Measurements from ENCODE around the gene CDH16.

CDH16 gene

GRCh38 chr16:66943426-66944053 lies 24.9 kb upstream of the CDH16 start:
- no peak overlapping the region for H3K4me3 ChIP-seq (ENCODE audit: low read depth, low read length, poor library complexity, severe bottlenecking)
- no peaks in the 10 kb centered on the region for H3K79me2 ChIP-seq (ENCODE audit: insufficient read depth, low read length)
- H3K9ac ChIP-seq (ENCODE audit: low read length): no peak overlapping the region
- no peak overlapping the region for H3K27ac ChIP-seq (ENCODE audit: low read depth, low read length, poor library complexity, severe bottlenecking)
- peaks cover 5% of the 10 kb centered on the region; the same call in 1 of the 2 replicates for H3K27me3 ChIP-seq (ENCODE audit: insufficient read depth, low read length)
- TF ChIP-seq, protein P1, sequence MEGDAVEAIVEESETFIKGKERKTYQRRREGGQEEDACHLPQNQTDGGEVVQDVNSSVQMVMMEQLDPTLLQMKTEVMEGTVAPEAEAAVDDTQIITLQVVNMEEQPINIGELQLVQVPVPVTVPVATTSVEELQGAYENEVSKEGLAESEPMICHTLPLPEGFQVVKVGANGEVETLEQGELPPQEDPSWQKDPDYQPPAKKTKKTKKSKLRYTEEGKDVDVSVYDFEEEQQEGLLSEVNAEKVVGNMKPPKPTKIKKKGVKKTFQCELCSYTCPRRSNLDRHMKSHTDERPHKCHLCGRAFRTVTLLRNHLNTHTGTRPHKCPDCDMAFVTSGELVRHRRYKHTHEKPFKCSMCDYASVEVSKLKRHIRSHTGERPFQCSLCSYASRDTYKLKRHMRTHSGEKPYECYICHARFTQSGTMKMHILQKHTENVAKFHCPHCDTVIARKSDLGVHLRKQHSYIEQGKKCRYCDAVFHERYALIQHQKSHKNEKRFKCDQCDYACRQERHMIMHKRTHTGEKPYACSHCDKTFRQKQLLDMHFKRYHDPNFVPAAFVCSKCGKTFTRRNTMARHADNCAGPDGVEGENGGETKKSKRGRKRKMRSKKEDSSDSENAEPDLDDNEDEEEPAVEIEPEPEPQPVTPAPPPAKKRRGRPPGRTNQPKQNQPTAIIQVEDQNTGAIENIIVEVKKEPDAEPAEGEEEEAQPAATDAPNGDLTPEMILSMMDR (IDR thresholded peaks at IDR 0.05; ENCODE audit: low read length): no peak
- TF ChIP-seq EZH2 (IDR thresholded peaks at IDR 0.05; ENCODE audit: borderline replicate concordance, low read length): no peak
- H3K36me3 ChIP-seq (ENCODE audit: insufficient read depth, low read length): peaks cover 18% of the 10 kb centered on the region; the same call in 1 of the 2 replicates
- no peak overlapping the region for H3K4me2 ChIP-seq (ENCODE audit: low read length)
- H3F3A ChIP-seq (ENCODE audit: insufficient read depth, low read length): no peaks in the 10 kb centered on the region
- no peaks in the 10 kb centered on the region for H3K9me3 ChIP-seq (ENCODE audit: low read length)
- H2AFZ ChIP-seq (ENCODE audit: low read length): no peak overlapping the region
- H3K9me2 ChIP-seq (ENCODE audit: low read depth, low read length): no peaks in the 10 kb centered on the region
- H3K4me1 ChIP-seq (ENCODE audit: insufficient read depth, low read length, severe bottlenecking): peaks cover 4% of the 10 kb centered on the region
- H4K20me1 ChIP-seq (ENCODE audit: insufficient read depth, low read length): no peaks in the 10 kb centered on the region

- no peaks in the 10 kb centered on the region for H3K9me3 ChIP-seq (ENCODE audit: low read length)
- no peak overlapping the region for H2AFZ ChIP-seq (ENCODE audit: low read length)
- H3K4me3 ChIP-seq (ENCODE audit: low read depth, low read length, poor library complexity, severe bottlenecking): no peak overlapping the region
- H3K27me3 ChIP-seq (ENCODE audit: insufficient read depth, low read length): peaks cover 5% of the 10 kb centered on the region; the same call in 1 of the 2 replicates
- H3F3A ChIP-seq (ENCODE audit: insufficient read depth, low read length): no peaks in the 10 kb centered on the region
- no peaks in the 10 kb centered on the region for H4K20me1 ChIP-seq (ENCODE audit: insufficient read depth, low read length)
- no peaks in the 10 kb centered on the region for H3K79me2 ChIP-seq (ENCODE audit: insufficient read depth, low read length)
- no peak overlapping the region for H3K4me2 ChIP-seq (ENCODE audit: low read length)
- H3K27ac ChIP-seq (ENCODE audit: low read depth, low read length, poor library complexity, severe bottlenecking): no peak overlapping the region
- H3K9ac ChIP-seq (ENCODE audit: low read length): no peak overlapping the region
- TF ChIP-seq, protein P1 (IDR thresholded peaks at IDR 0.05; ENCODE audit: low read length): no peak
- no peak for TF ChIP-seq EZH2 (IDR thresholded peaks at IDR 0.05; ENCODE audit: borderline replicate concordance, low read length)
- peaks cover 4% of the 10 kb centered on the region for H3K4me1 ChIP-seq (ENCODE audit: insufficient read depth, low read length, severe bottlenecking)
- no peaks in the 10 kb centered on the region for H3K9me2 ChIP-seq (ENCODE audit: low read depth, low read length)
- peaks cover 18% of the 10 kb centered on the region; the same call in 1 of the 2 replicates for H3K36me3 ChIP-seq (ENCODE audit: insufficient read depth, low read length)
Observed at GRCh38 chr16:66942981-66943380, 24.3 kb upstream of the CDH16 start.

GRCh38 chr16:66940236-66940635 lies 21.6 kb upstream of the CDH16 start:
- Histone ChIP-seq H3K36me3 (ENCODE audit: insufficient read depth, low read length) (peaks cover 18% of the 10 kb centered on the region; the same call in 1 of the 2 replicates), H3K4me1 (ENCODE audit: insufficient read depth, low read length, severe bottlenecking) (peaks cover 8% of the 10 kb centered on the region), H3K4me3 (ENCODE audit: low read depth, low read length, poor library complexity, severe bottlenecking) (no peak overlapping the region), H3K9me2 (ENCODE audit: low read depth, low read length) (no peaks in the 10 kb centered on the region), H3K27ac (ENCODE audit: low read depth, low read length, poor library complexity, severe bottlenecking) (no peak overlapping the region), H3K9ac (ENCODE audit: low read length) (no peak overlapping the region), H3K9me3 (ENCODE audit: low read length) (no peaks in the 10 kb centered on the region), H4K20me1 (ENCODE audit: insufficient read depth, low read length) (no peaks in the 10 kb centered on the region), H2AFZ (ENCODE audit: low read length) (no peak overlapping the region), H3K79me2 (ENCODE audit: insufficient read depth, low read length) (no peaks in the 10 kb centered on the region), H3K4me2 (ENCODE audit: low read length) (no peak overlapping the region), H3K27me3 (ENCODE audit: insufficient read depth, low read length) (no peaks in the 10 kb centered on the region), H3F3A (ENCODE audit: insufficient read depth, low read length) (no peaks in the 10 kb centered on the region)
- TF ChIP-seq, protein P1 (IDR thresholded peaks at IDR 0.05; ENCODE audit: low read length): no peak
- TF ChIP-seq EZH2 (IDR thresholded peaks at IDR 0.05; ENCODE audit: borderline replicate concordance, low read length): no peak

Measured in OCI-LY1 (cell line).